H1 (cell line): Measurements from ENCODE around the gene MASTL. TPM values are rescaled to one million over a fixed set of nuclear protein-coding genes. Genes with fewer than 3 reads are reported as not detected.
A peak's percentile ranks its signal among the peaks of the same experiment; 100 is the strongest.

ENCODE experiments used
- CTCF ChIA-PET: fragments of 300-600 bp; sonication (Branson Sonifier 250); formaldehyde crosslinking; loops from one replicate; lab custom pipeline; 2021; ENCODE audit not compliant: partially characterized antibody; lab: Charles Lee
- POLR2A ChIA-PET: fragments of 300-600 bp; sonication (Branson Sonifier 250); formaldehyde crosslinking; loops from one replicate; lab custom pipeline; 2021; ENCODE audit warnings: inconsistent platforms; ENCODE audit not compliant: partially characterized antibody; lab: Charles Lee
- DNase-seq, 2 experiments: peaks; one replicate each; pipeline versions ENCODE4 v3.0.0 to v3.0.0-alpha.2; 2010 to 2022; ENCODE audit warnings: low spot score in 2 of 2, low read depth in 1 of 2, mixed read lengths in 1 of 2
- FAIRE-seq: peaks from 2 replicates; lab custom pipeline; 2011; peaks lifted over from hg19 to GRCh38; lab: Jason Lieb, UNC
- H2AFZ ChIP-seq: 2 replicates; pipeline ENCODE4 v1.8.1; 2012; ENCODE audit warnings: low read length, inconsistent platforms
- H2AK5ac ChIP-seq: 2 replicates; pipeline ENCODE4 v1.6.1; 2013; ENCODE audit warnings: low read depth, low read length
- H2BK120ac ChIP-seq: replicated peaks from 2 replicates; pipeline ENCODE3; 2013; ENCODE audit warnings: low read depth, low read length, inconsistent platforms
- H2BK12ac ChIP-seq: 2 replicates; pipeline ENCODE4 v1.6.1; 2013; ENCODE audit warnings: low read depth, low read length
- H2BK15ac ChIP-seq: 2 replicates; pipeline ENCODE4 v1.6.1; 2013; ENCODE audit warnings: low read length
- H2BK20ac ChIP-seq: 2 replicates; pipeline ENCODE4 v1.6.1; 2013; ENCODE audit warnings: low read length
- H2BK5ac ChIP-seq: 2 replicates; pipeline ENCODE4 v1.6.1; 2013; ENCODE audit warnings: low read depth, low read length
- H3K14ac ChIP-seq: 2 replicates; pipeline ENCODE4 v1.6.1; 2013; ENCODE audit warnings: inconsistent platforms; ENCODE audit not compliant: insufficient read length
- H3K18ac ChIP-seq: 2 replicates; pipeline ENCODE4 v1.6.1; 2013; ENCODE audit warnings: low read length; ENCODE audit errors: extremely low read depth
- H3K23ac ChIP-seq: 2 replicates; pipeline ENCODE4 v1.6.1; 2013; ENCODE audit warnings: inconsistent platforms; ENCODE audit not compliant: insufficient read length
- H3K23me2 ChIP-seq: 2 replicates; pipeline ENCODE4 v1.6.1; 2013; ENCODE audit warnings: low read depth, low read length
- H3K27ac ChIP-seq: 2 replicates; pipeline ENCODE4 v1.6.1; 2011; ENCODE audit warnings: low read depth, low read length, inconsistent platforms
- H3K27me3 ChIP-seq, 4 experiments: replicated peaks in 1 of 4; 1 replicate in 1 of 4; 2 replicates in 3 of 4; pipeline versions ENCODE4 v1.6.1 to v1.8.1; 2011 to 2013; ENCODE audit warnings: low read length in 3 of 4, mild to moderate bottlenecking in 3 of 4, inconsistent platforms in 2 of 4, mixed read lengths in 2 of 4, moderate library complexity in 1 of 4; ENCODE audit not compliant: control insufficient read depth in 3 of 4, insufficient read depth in 3 of 4; ENCODE audit errors: extremely low read depth in 1 of 4
- H3K36me3 ChIP-seq, 4 experiments: 2 replicates each; pipeline versions ENCODE4 v1.6.1 to v1.8.1; 2011 to 2013; ENCODE audit warnings: mild to moderate bottlenecking in 4 of 4, low read length in 3 of 4, moderate library complexity in 2 of 4, control low read depth in 1 of 4, inconsistent platforms in 1 of 4; ENCODE audit not compliant: insufficient read depth in 4 of 4, control insufficient read depth in 2 of 4
- H3K4ac ChIP-seq: replicated peaks from 2 replicates; pipeline ENCODE3; 2013; ENCODE audit warnings: low read length, low read depth, mixed read lengths, inconsistent platforms; ENCODE audit not compliant: insufficient read length
- H3K4me1 ChIP-seq, 4 experiments: replicated peaks in 1 of 4; 1 replicate in 1 of 4; 2 replicates in 3 of 4; pipeline versions ENCODE4 v1.6.1 to v1.8.1; 2011 to 2013; ENCODE audit warnings: low read length in 3 of 4, inconsistent platforms in 2 of 4, mixed read lengths in 1 of 4; ENCODE audit not compliant: insufficient read depth in 4 of 4, control insufficient read depth in 3 of 4
- H3K4me2 ChIP-seq, 2 experiments: 2 replicates each; pipeline versions ENCODE4 v1.6.1 to v1.8.1; 2011 to 2013; ENCODE audit warnings: low read depth in 2 of 2, low read length in 2 of 2, control low read depth in 1 of 2, inconsistent platforms in 1 of 2, mild to moderate bottlenecking in 1 of 2; ENCODE audit not compliant: insufficient read depth in 1 of 2
- H3K4me3 ChIP-seq, 4 experiments: fragments of 200-600, 300-600 bp in 1 of 4; sonication (generic), shearing (Covaris generic), sonication (Bioruptor Twin) in 1 of 4; 2 replicates each; pipeline versions ENCODE4 v1.5.1 to v1.8.1; 2011 to 2016; ENCODE audit warnings: low read length in 4 of 4, low read depth in 3 of 4, control low read depth in 2 of 4, inconsistent platforms in 2 of 4, mild to moderate bottlenecking in 2 of 4, mixed read lengths in 1 of 4, moderate library complexity in 1 of 4; ENCODE audit not compliant: insufficient read depth in 2 of 4; ENCODE audit errors: extremely low read depth in 1 of 4
- H3K56ac ChIP-seq: replicated peaks from 2 replicates; pipeline ENCODE3; 2013; ENCODE audit warnings: low read depth, mild to moderate bottlenecking, mixed read lengths, low read length, inconsistent platforms; ENCODE audit not compliant: insufficient read length
- H3K79me1 ChIP-seq: 2 replicates; pipeline ENCODE4 v1.6.1; 2013; ENCODE audit warnings: low read depth, low read length, control low read depth
- H3K79me2 ChIP-seq, 2 experiments: 2 replicates each; pipeline versions ENCODE4 v1.6.1 to v1.8.1; 2012 to 2013; ENCODE audit warnings: low read length in 2 of 2, mild to moderate bottlenecking in 2 of 2, inconsistent platforms in 1 of 2; ENCODE audit not compliant: insufficient read depth in 2 of 2, control insufficient read depth in 1 of 2
- H3K9ac ChIP-seq, 4 experiments: replicated peaks in 1 of 4; 1 replicate in 1 of 4; 2 replicates in 3 of 4; pipeline versions ENCODE4 v1.6.1 to v1.8.1; 2011 to 2013; ENCODE audit warnings: low read depth in 3 of 4, low read length in 3 of 4, control low read depth in 2 of 4, mild to moderate bottlenecking in 2 of 4, moderate library complexity in 2 of 4, inconsistent platforms in 1 of 4; ENCODE audit errors: extremely low read depth in 1 of 4
- H3K9me3 ChIP-seq, 2 experiments: 2 replicates each; pipeline versions ENCODE4 v1.6.1 to v1.8.1; 2012 to 2013; ENCODE audit warnings: mild to moderate bottlenecking in 2 of 2, moderate library complexity in 2 of 2, control low read depth in 1 of 2, inconsistent platforms in 1 of 2, low read depth in 1 of 2, low read length in 1 of 2, mixed read lengths in 1 of 2; ENCODE audit not compliant: insufficient read depth in 2 of 2
- H4K20me1 ChIP-seq, 2 experiments: replicated peaks in 1 of 2; 2 replicates each; pipeline versions ENCODE3 to v1.8.1; 2011 to 2013; ENCODE audit warnings: inconsistent platforms in 2 of 2, low read length in 2 of 2, mild to moderate bottlenecking in 1 of 2; ENCODE audit not compliant: insufficient read depth in 2 of 2, control insufficient read depth in 1 of 2
- H4K5ac ChIP-seq: 2 replicates; pipeline ENCODE4 v1.6.1; 2013; ENCODE audit warnings: low read length, low read depth, mixed read lengths, inconsistent platforms; ENCODE audit not compliant: insufficient read length
- H4K8ac ChIP-seq: 2 replicates; pipeline ENCODE4 v1.8.0; 2013; ENCODE audit warnings: mild to moderate bottlenecking, moderate library complexity, low read length, inconsistent platforms; ENCODE audit not compliant: insufficient read depth; ENCODE audit errors: extremely low read depth
- H4K91ac ChIP-seq: replicated peaks from 2 replicates; pipeline ENCODE3; 2013; ENCODE audit warnings: low read length, mixed read lengths, inconsistent platforms; ENCODE audit not compliant: insufficient read length
- POLR2A ChIP-seq, 2 experiments: IDR thresholded peaks; 1 replicate in 1 of 2; 2 replicates in 1 of 2; pipeline ENCODE4 v1.6.1; 2011; ENCODE audit warnings: low read depth in 2 of 2, low read length in 2 of 2, mild to moderate bottlenecking in 2 of 2; ENCODE audit errors: control extremely low read depth in 1 of 2
- POLR2AphosphoS5 ChIP-seq: IDR thresholded peaks from 2 replicates; pipeline ENCODE4 v1.6.1; 2011; ENCODE audit warnings: low read depth, low read length
- RBBP5 ChIP-seq: IDR thresholded peaks from 2 replicates; pipeline ENCODE4 v1.7.1; 2012; ENCODE audit warnings: low read depth, mild to moderate bottlenecking, inconsistent platforms, low read length, moderate library complexity, borderline replicate concordance
- SAP30 ChIP-seq: fragments of 300-600 bp; sonication (generic); IDR thresholded peaks from 2 replicates; pipeline ENCODE4 v1.7.1; 2012; ENCODE audit warnings: low read length, moderate library complexity, mild to moderate bottlenecking, inconsistent platforms; ENCODE audit not compliant: insufficient read depth, insufficient replicate concordance
- SIN3A ChIP-seq, 2 experiments: IDR thresholded peaks in 1 of 2; conservative IDR thresholded peaks in 1 of 2; 2 replicates each; pipeline ENCODE4 v1.6.1; 2011 to 2012; ENCODE audit warnings: low read length in 2 of 2, improper control_type of control experiment in 1 of 2, low read depth in 1 of 2, mild to moderate bottlenecking in 1 of 2
- SP4 ChIP-seq: IDR thresholded peaks from 2 replicates; pipeline ENCODE4 v1.6.1; 2012; ENCODE audit warnings: low read length, inconsistent platforms
- SRF ChIP-seq: IDR thresholded peaks from 2 replicates; pipeline ENCODE4 v1.6.1; 2011; ENCODE audit warnings: mild to moderate bottlenecking, low read depth, low read length, moderate library complexity
- TAF1 ChIP-seq: IDR thresholded peaks from 2 replicates; pipeline ENCODE4 v1.6.1; 2011; ENCODE audit warnings: mild to moderate bottlenecking, low read depth, low read length
- YY1 ChIP-seq: IDR thresholded peaks from 2 replicates; pipeline ENCODE4 v1.6.1; 2011; ENCODE audit warnings: low read depth, mild to moderate bottlenecking, low read length
- WGBS, 2 experiments: shearing (Covaris generic) in 1 of 2; methylation state at CpG; one replicate each; pipeline versions ENCODE4 v1.1.6 to v1.1.7; 2013 to 2015; ENCODE audit warnings: low lambda C conversion rate in 2 of 2, mixed read lengths in 2 of 2, inconsistent platforms in 1 of 2, low coverage in 1 of 2, missing lambda C conversion rate in 1 of 2; ENCODE audit not compliant: insufficient replicate concordance in 2 of 2, insufficient coverage in 1 of 2, insufficient read length in 1 of 2; ENCODE audit errors: extremely low coverage in 1 of 2, missing lambda C conversion rate in 1 of 2; 5-methylcytosine and 5-hydroxymethylcytosine counted together
- polyA plus RNA-seq, 7 experiments: library from polyadenylated mRNA; depleted of rRNA in 3 of 7; stranded (reverse) in 5 of 7; unstranded in 2 of 7; fragments of >200 nt in 5 of 7; fragments of 200-250 nt in 2 of 7; gene quantifications; 1 replicate in 5 of 7; 2 replicates in 1 of 7; 4 replicates in 1 of 7; pipeline versions ENCODE4 v1.2.1 to v1.2.3, GENCODE V29; 2011 to 2013; ENCODE audit warnings: missing spikeins in 2 of 7, mixed read lengths in 2 of 7
- total RNA-seq: library from RNA; stranded (reverse); fragmentation: NEBNext Ultra II Directional; extraction: Animal tissue kit (Norgen Biotek cat#: 25700); gene quantifications from 2 replicates; pipeline ENCODE4 v1.2.1, GENCODE V29; 2021
- TF ChIP-seq, protein P1 (sequence below), 3 experiments: IDR thresholded peaks; 1 replicate in 2 of 3; 2 replicates in 1 of 3; pipeline versions ENCODE4 v1.5.1 to v1.6.1; 2011; ENCODE audit warnings: low read length in 3 of 3, mild to moderate bottlenecking in 3 of 3, inconsistent platforms in 2 of 3, low read depth in 1 of 3, moderate library complexity in 1 of 3; ENCODE audit not compliant: insufficient read depth in 1 of 3; ENCODE audit errors: control extremely low read depth in 1 of 3
- TF ChIP-seq, protein P2 (sequence below): IDR thresholded peaks from 2 replicates; pipeline ENCODE4 v1.6.1; 2011; ENCODE audit warnings: low read depth, mild to moderate bottlenecking, low read length; ENCODE audit not compliant: insufficient read depth

MASTL gene
- total and polyA plus RNA-seq, 2 of the 8 experiments (the other 6 are each of a cell fraction or from before 2014, with no cell fraction given) = 14.9 to 42.5 TPM

DNA sequence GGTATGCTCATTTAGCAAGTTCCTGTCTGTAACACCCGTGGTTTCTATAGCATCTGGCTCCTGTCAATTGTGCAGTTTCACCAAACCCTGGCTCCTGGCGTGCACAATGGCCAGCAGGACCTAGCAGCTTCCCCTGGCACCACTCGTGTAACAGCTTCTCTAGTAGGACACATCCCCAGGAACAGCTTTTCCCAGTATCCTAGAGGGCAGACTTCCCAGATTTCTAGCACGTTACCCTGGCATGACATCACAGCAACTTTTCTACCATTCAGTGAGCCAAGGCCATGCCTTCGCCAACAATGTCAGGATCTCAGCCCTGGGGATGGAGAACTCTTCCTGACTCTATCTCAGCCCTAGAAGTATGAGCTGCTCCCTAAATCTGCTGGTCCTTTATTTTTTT, 7.5 kb upstream of the MASTL start:
- H2AK5ac ChIP-seq = no peak overlapping the region
- H2BK12ac ChIP-seq = no peak overlapping the region
- H2BK5ac ChIP-seq = no peak overlapping the region
- H3K4me2 ChIP-seq = no peak overlapping the region
- no peak overlapping the region for H4K91ac ChIP-seq
- no peak overlapping the region for H2BK20ac ChIP-seq
- H3K23me2 ChIP-seq = no peaks in the 10 kb centered on the region
- no peak overlapping the region for H3K27ac ChIP-seq
- no peaks in the 10 kb centered on the region for H3K9me3 ChIP-seq
- H3K56ac ChIP-seq = no peak overlapping the region
- H3K4ac ChIP-seq = no peak overlapping the region
- 91% methylated on average over 5 of the region's 5 CpGs; no CpG with 5 or more reads in 1 of the 2 experiments for WGBS, 2 experiments
- no peak overlapping the region for H2BK15ac ChIP-seq
- ChIA-PET POLR2A (interaction anchor here (0.7 to 2.1 kb wide), 2 partner anchors 9 to 15 kb away, joined by 3 to 4 read pairs; no protein-coding TSS in a partner anchor), CTCF (interaction anchor here (0.6 to 1.2 kb wide), 2 partner anchors 40 to 537 kb away, joined by 3 read pairs; no protein-coding TSS in a partner anchor)
- H3K79me2 ChIP-seq = peaks cover 17 to 84% of the 10 kb centered on the region in 2 experiments
- peaks cover 0 to 5% (median 0%) of the 10 kb centered on the region in 4 experiments; a peak in 2 of 7 replicates for H3K4me1 ChIP-seq
- FAIRE-seq (no peak), DNase-seq (no peak)
- no peak overlapping the region for H4K5ac ChIP-seq
- no peak overlapping the region for H3K4me3 ChIP-seq
- H3K14ac ChIP-seq = no peak overlapping the region
- H3K79me1 ChIP-seq = peaks cover 5% of the 10 kb centered on the region
- no peak overlapping the region for H3K9ac ChIP-seq
- H2AFZ ChIP-seq = no peak overlapping the region
- H2BK120ac ChIP-seq = no peak overlapping the region
- no peaks in the 10 kb centered on the region for H3K27me3 ChIP-seq
- H4K8ac ChIP-seq = no peak overlapping the region
- H3K18ac ChIP-seq = no peak overlapping the region
- peaks cover 2 to 57% (median 30%) of the 10 kb centered on the region in 4 experiments for H3K36me3 ChIP-seq
- H4K20me1 ChIP-seq = peaks cover 4 to 7% of the 10 kb centered on the region in 2 experiments
- no peak overlapping the region for H3K23ac ChIP-seq
- no peak for TF ChIP-seq SRF
- no peak for TF ChIP-seq SIN3A (conservative IDR thresholded peaks at IDR 0.05 in 1 of 2, IDR thresholded peaks at IDR 0.05 in 1 of 2; ENCODE audit: low read depth in 1 of 2, low read length in 2 of 2)
- no peak for TF ChIP-seq TAF1
- 0 out of 2 replicates have a peak, but pooled peaks have one; percentile 40 for TF ChIP-seq POLR2AphosphoS5
- no peak for TF ChIP-seq SP4
- TF ChIP-seq YY1 = no peak
- TF ChIP-seq, protein P1, sequence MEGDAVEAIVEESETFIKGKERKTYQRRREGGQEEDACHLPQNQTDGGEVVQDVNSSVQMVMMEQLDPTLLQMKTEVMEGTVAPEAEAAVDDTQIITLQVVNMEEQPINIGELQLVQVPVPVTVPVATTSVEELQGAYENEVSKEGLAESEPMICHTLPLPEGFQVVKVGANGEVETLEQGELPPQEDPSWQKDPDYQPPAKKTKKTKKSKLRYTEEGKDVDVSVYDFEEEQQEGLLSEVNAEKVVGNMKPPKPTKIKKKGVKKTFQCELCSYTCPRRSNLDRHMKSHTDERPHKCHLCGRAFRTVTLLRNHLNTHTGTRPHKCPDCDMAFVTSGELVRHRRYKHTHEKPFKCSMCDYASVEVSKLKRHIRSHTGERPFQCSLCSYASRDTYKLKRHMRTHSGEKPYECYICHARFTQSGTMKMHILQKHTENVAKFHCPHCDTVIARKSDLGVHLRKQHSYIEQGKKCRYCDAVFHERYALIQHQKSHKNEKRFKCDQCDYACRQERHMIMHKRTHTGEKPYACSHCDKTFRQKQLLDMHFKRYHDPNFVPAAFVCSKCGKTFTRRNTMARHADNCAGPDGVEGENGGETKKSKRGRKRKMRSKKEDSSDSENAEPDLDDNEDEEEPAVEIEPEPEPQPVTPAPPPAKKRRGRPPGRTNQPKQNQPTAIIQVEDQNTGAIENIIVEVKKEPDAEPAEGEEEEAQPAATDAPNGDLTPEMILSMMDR (IDR thresholded peaks at IDR 0.05; ENCODE audit: control extremely low read depth in 1 of 3, insufficient read depth in 1 of 3, low read depth in 1 of 3, low read length in 3 of 3) = no peak
- TF ChIP-seq POLR2A (IDR thresholded peaks at IDR 0.05; ENCODE audit: control extremely low read depth in 1 of 2, low read depth in 2 of 2, low read length in 2 of 2) = 0 out of 3 replicates have a peak, but pooled peaks of 1 of the 2 experiments have one; percentile 32
- TF ChIP-seq SAP30 = no peak
- TF ChIP-seq, protein P2, sequence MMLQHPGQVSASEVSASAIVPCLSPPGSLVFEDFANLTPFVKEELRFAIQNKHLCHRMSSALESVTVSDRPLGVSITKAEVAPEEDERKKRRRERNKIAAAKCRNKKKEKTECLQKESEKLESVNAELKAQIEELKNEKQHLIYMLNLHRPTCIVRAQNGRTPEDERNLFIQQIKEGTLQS = no peak
- no peak for TF ChIP-seq RBBP5
